GM12864 (cell line): ENCODE results near the gene ATG13.

Source experiments
- DNase-seq: peaks from one replicate; pipeline ENCODE4 v3.0.0-alpha.2; 2011; ENCODE audit warnings: low read depth
- H3K4me3 ChIP-seq: 2 replicates; pipeline ENCODE4 v1.5.1; 2011; ENCODE audit warnings: mild to moderate bottlenecking, low read depth, low read length, control low read depth
- CTCF ChIP-seq: IDR thresholded peaks from 2 replicates; pipeline ENCODE4 v1.5.1; 2011; ENCODE audit warnings: low read depth, mild to moderate bottlenecking, moderate library complexity, low read length, control low read depth, inconsistent platforms; ENCODE audit errors: missing control alignments

Gene ATG13

GRCh38 chr11:46618837-46619236 is 1.5 kb downstream of the ATG13 start:
- no peak overlapping the region; the same call in 1 of the 2 replicates for H3K4me3 ChIP-seq
- TF ChIP-seq CTCF, result no peak
- no peak for DNase-seq

GRCh38 chr11:46625406-46625805 is 8.1 kb downstream of the ATG13 start:
- DNase-seq, result no peak

GRCh38 chr11:46628961-46629360 is 11.6 kb downstream of the ATG13 start:
- DNase-seq, result no peak
- no peak overlapping the region for H3K4me3 ChIP-seq
- no peak for TF ChIP-seq CTCF

More at GRCh38 chr11:46625406-46625805, 8.1 kb downstream of the ATG13 start:
- no peak overlapping the region for H3K4me3 ChIP-seq
- no peak for TF ChIP-seq CTCF

GRCh38 chr11:46630237-46630636 is 12.9 kb downstream of the ATG13 start:
- H3K4me3 ChIP-seq, result no peak overlapping the region
- TF ChIP-seq CTCF, result no peak
- DNase-seq, result no peak

GRCh38 chr11:46631676-46632075 is 14.3 kb downstream of the ATG13 start:
- TF ChIP-seq CTCF, result no peak
- H3K4me3 ChIP-seq, result no peak overlapping the region
- no peak for DNase-seq

GRCh38 chr11:46632502-46632901 is 15.1 kb downstream of the ATG13 start:
- no peak for DNase-seq
- no peak overlapping the region for H3K4me3 ChIP-seq
- TF ChIP-seq CTCF, result no peak
